Neural progenitor cell (in vitro differentiated cells): ENCODE measurements around the gene ATPAF2. TPM values are rescaled to one million over a fixed set of nuclear protein-coding genes. Genes with fewer than 3 reads are reported as not detected.

Source experiments
- DNase-seq: peaks from one replicate; pipeline ENCODE4 v3.0.0-alpha.2; 2016; ENCODE audit warnings: low spot score
- H2AFZ ChIP-seq: fragments of 200-600 bp; sonication (generic); replicated peaks from 2 replicates; pipeline ENCODE4 v1.6.1; 2016; ENCODE audit warnings: antibody characterized with exemption
- H3F3A ChIP-seq: fragments of 200-600 bp; sonication (generic); 2 replicates; pipeline ENCODE4 v1.6.1; 2016; ENCODE audit warnings: antibody characterized with exemption, low read depth
- H3K27ac ChIP-seq: fragments of 200-600 bp; sonication (generic); 2 replicates; pipeline ENCODE4 v1.5.1; 2016; ENCODE audit warnings: mild to moderate bottlenecking
- H3K27me3 ChIP-seq: fragments of 200-600 bp; sonication (generic); 2 replicates; pipeline ENCODE4 v1.6.1; 2016; ENCODE audit warnings: mild to moderate bottlenecking, moderate library complexity
- H3K36me3 ChIP-seq: fragments of 200-600 bp; sonication (generic); 2 replicates; pipeline ENCODE4 v1.5.1; 2016
- H3K4me1 ChIP-seq: fragments of 200-600 bp; sonication (generic); 2 replicates; pipeline ENCODE4 v1.6.1; 2016; ENCODE audit warnings: mixed run types
- H3K4me2 ChIP-seq: fragments of 200-600 bp; sonication (generic); 2 replicates; pipeline ENCODE4 v1.6.1; 2016
- H3K4me3 ChIP-seq: fragments of 200-600 bp; sonication (generic); 2 replicates; pipeline ENCODE4 v1.5.1; 2016
- H3K79me2 ChIP-seq: fragments of 200-600 bp; sonication (generic); 2 replicates; pipeline ENCODE4 v1.6.1; 2016; ENCODE audit warnings: low read depth
- H3K9ac ChIP-seq: fragments of 200-600 bp; sonication (generic); 2 replicates; pipeline ENCODE4 v1.6.1; 2016
- H3K9me3 ChIP-seq: fragments of 200-600 bp; sonication (generic); 2 replicates; pipeline ENCODE4 v1.5.1; 2016; ENCODE audit warnings: low read depth
- H4K20me1 ChIP-seq: fragments of 200-600 bp; sonication (generic); 2 replicates; pipeline ENCODE4 v1.6.1; 2016; ENCODE audit warnings: low read depth
- H3K27ac Mint-ChIP-seq: 3 replicates; pipeline ENCODE4 v1.8.0; 2021; ENCODE audit warnings: mixed read lengths
- H3K27me3 Mint-ChIP-seq: 2 replicates; pipeline ENCODE4 v1.8.0; 2022; ENCODE audit warnings: low read depth, mild to moderate bottlenecking, inconsistent platforms, moderate library complexity, mixed read lengths; ENCODE audit not compliant: insufficient read depth
- H3K36me3 Mint-ChIP-seq: 3 replicates; pipeline ENCODE4 v1.8.0; 2021; ENCODE audit warnings: mixed read lengths
- H3K4me1 Mint-ChIP-seq: 3 replicates; pipeline ENCODE4 v1.8.0; 2021; ENCODE audit warnings: mixed read lengths
- H3K4me3 Mint-ChIP-seq: 3 replicates; pipeline ENCODE4 v1.8.0; 2021; ENCODE audit warnings: mild to moderate bottlenecking, moderate library complexity, mixed read lengths
- H3K9me3 Mint-ChIP-seq: 3 replicates; pipeline ENCODE4 v1.8.0; 2020; ENCODE audit warnings: mixed read lengths
- EZH2 ChIP-seq: fragments of 200-600 bp; sonication (generic); IDR thresholded peaks from 2 replicates; pipeline ENCODE4 v1.6.1; 2017; ENCODE audit warnings: antibody characterized with exemption, mild to moderate bottlenecking, moderate library complexity
- EZH2phosphoT487 ChIP-seq: fragments of 200-600 bp; sonication (generic); IDR thresholded peaks from 2 replicates; pipeline ENCODE4 v1.6.1; 2017; ENCODE audit warnings: antibody characterized with exemption
- total RNA-seq: library from RNA; depleted of rRNA; stranded (reverse); fragments of >200 nt; gene quantifications from 2 replicates; pipeline ENCODE4 v1.2.3, GENCODE V29; 2015; ENCODE audit warnings: low replicate concordance
- TF ChIP-seq, protein P1 (sequence below): fragments of 200-600 bp; sonication (generic); IDR thresholded peaks from 2 replicates; pipeline ENCODE4 v1.5.1; 2017; ENCODE audit warnings: antibody characterized with exemption, mild to moderate bottlenecking

The ATPAF2 gene
- total RNA-seq, 1 donor from 2014 or later: 9.6 TPM

DNA sequence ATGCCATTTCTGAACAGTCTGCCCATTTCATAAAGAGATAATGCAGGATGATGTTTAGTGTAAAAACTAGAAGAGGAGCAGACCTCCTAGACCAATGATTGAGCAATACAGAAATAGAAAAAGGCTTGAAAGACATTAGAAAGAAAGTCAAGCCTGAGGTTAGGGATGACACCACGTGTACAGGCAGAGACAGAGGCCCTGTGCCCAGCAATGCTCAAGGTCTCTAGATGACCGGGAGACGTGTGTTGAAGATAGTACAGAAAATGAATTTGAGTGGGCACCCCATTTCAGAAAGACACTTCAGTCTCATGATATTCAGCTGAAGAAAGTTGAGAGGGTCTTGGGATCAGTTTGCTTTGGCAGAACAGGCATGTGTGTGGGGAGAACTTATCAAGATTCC lies 5.6 kb upstream of the ATPAF2 start:
- peaks cover 11% of the 10 kb centered on the region for H3K36me3 Mint-ChIP-seq
- H3K36me3 ChIP-seq: no peaks in the 10 kb centered on the region
- H3K4me2 ChIP-seq: no peak overlapping the region
- no peaks in the 10 kb centered on the region for H3K27me3 ChIP-seq
- no peak overlapping the region for H3K4me3 Mint-ChIP-seq
- H3K9me3 ChIP-seq: no peaks in the 10 kb centered on the region
- H4K20me1 ChIP-seq: peaks cover 33% of the 10 kb centered on the region
- peaks cover 6% of the 10 kb centered on the region for H3F3A ChIP-seq
- H3K27ac Mint-ChIP-seq: no peak overlapping the region
- H3K4me1 ChIP-seq: peaks cover 7% of the 10 kb centered on the region
- no peaks in the 10 kb centered on the region for H3K27me3 Mint-ChIP-seq
- peaks cover 24% of the 10 kb centered on the region for H3K4me1 Mint-ChIP-seq
- no peak overlapping the region for H2AFZ ChIP-seq
- no peak overlapping the region for H3K27ac ChIP-seq
- no peaks in the 10 kb centered on the region for H3K9me3 Mint-ChIP-seq
- no peak overlapping the region for H3K4me3 ChIP-seq
- DNase-seq: no peak
- no peak overlapping the region for H3K9ac ChIP-seq
- peaks cover 29% of the 10 kb centered on the region for H3K79me2 ChIP-seq
- TF ChIP-seq, protein P1, sequence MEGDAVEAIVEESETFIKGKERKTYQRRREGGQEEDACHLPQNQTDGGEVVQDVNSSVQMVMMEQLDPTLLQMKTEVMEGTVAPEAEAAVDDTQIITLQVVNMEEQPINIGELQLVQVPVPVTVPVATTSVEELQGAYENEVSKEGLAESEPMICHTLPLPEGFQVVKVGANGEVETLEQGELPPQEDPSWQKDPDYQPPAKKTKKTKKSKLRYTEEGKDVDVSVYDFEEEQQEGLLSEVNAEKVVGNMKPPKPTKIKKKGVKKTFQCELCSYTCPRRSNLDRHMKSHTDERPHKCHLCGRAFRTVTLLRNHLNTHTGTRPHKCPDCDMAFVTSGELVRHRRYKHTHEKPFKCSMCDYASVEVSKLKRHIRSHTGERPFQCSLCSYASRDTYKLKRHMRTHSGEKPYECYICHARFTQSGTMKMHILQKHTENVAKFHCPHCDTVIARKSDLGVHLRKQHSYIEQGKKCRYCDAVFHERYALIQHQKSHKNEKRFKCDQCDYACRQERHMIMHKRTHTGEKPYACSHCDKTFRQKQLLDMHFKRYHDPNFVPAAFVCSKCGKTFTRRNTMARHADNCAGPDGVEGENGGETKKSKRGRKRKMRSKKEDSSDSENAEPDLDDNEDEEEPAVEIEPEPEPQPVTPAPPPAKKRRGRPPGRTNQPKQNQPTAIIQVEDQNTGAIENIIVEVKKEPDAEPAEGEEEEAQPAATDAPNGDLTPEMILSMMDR: no peak
- TF ChIP-seq EZH2 (no peak), EZH2phosphoT487 (no peak)

DNA sequence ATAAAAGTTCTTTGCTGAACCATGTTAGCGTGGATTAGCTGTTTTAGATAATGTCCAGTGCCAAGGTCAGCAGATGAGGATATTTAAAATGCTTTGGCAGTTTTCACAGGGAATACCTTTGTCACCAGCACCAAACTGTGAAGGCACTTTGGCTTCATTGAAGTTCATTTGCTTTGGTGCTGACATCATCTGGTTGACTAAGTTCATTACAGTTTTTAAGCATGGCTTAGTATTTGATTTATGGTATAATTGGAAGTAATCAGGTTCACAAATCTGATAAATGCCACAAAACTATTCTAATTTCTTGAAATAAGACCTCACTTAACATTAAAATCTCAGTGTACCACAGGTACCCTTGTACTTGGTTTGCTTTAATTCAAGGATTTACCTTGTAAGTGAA lies 4.5 kb upstream of the ATPAF2 start:
- Mint-ChIP-seq H3K4me1 (peaks cover 28% of the 10 kb centered on the region), H3K4me3 (no peak overlapping the region), H3K27ac (no peak overlapping the region), H3K27me3 (peaks cover 2% of the 10 kb centered on the region), H3K9me3 (no peaks in the 10 kb centered on the region), H3K36me3 (peaks cover 8% of the 10 kb centered on the region)
- Histone ChIP-seq H3K9me3 (no peaks in the 10 kb centered on the region), H3K9ac (no peak overlapping the region), H4K20me1 (peaks cover 33% of the 10 kb centered on the region), H3K4me2 (no peak overlapping the region), H3K4me1 (peaks cover 7% of the 10 kb centered on the region), H3K27ac (no peak overlapping the region), H3K4me3 (no peak overlapping the region), H3K36me3 (no peaks in the 10 kb centered on the region), H2AFZ (no peak overlapping the region), H3K27me3 (no peaks in the 10 kb centered on the region), H3K79me2 (peaks cover 29% of the 10 kb centered on the region), H3F3A (peaks cover 6% of the 10 kb centered on the region)
- no peak for DNase-seq
- TF ChIP-seq EZH2: no peak
- TF ChIP-seq EZH2phosphoT487: no peak
- TF ChIP-seq, protein P1: no peak

- Mint-ChIP-seq H3K4me1 (peaks cover 33% of the 10 kb centered on the region), H3K4me3 (no peak overlapping the region), H3K36me3 (peaks cover 8% of the 10 kb centered on the region), H3K27me3 (peaks cover 5% of the 10 kb centered on the region), H3K27ac (no peak overlapping the region), H3K9me3 (no peaks in the 10 kb centered on the region)
- TF ChIP-seq, protein P1: no peak
- TF ChIP-seq EZH2phosphoT487 (no peak), EZH2 (no peak)
- no peak overlapping the region for H3K4me2 ChIP-seq
- peaks cover 33% of the 10 kb centered on the region for H4K20me1 ChIP-seq
- no peak overlapping the region for H2AFZ ChIP-seq
- no peak overlapping the region for H3K27ac ChIP-seq
- peaks cover 7% of the 10 kb centered on the region for H3K4me1 ChIP-seq
- no peaks in the 10 kb centered on the region for H3K9me3 ChIP-seq
- peaks cover 6% of the 10 kb centered on the region for H3F3A ChIP-seq
- H3K79me2 ChIP-seq: peaks cover 32% of the 10 kb centered on the region
- no peak for DNase-seq
- H3K36me3 ChIP-seq: no peaks in the 10 kb centered on the region
- H3K9ac ChIP-seq: no peak overlapping the region
- no peak overlapping the region for H3K4me3 ChIP-seq
- H3K27me3 ChIP-seq: no peaks in the 10 kb centered on the region
Measured at GRCh38 chr17:18042983-18043382, 4.0 kb upstream of the ATPAF2 start.
